Measurements from ENCODE around the gene MYDGF. TPM values are rescaled to one million over a fixed set of nuclear protein-coding genes. Genes with fewer than 3 reads are reported as not detected.

MYDGF gene
- total and polyA plus RNA-seq, 2 of the 13 experiments (the other 11 are each of a cell fraction or from before 2014, with no cell fraction given) = 116 to 198 TPM

DNA sequence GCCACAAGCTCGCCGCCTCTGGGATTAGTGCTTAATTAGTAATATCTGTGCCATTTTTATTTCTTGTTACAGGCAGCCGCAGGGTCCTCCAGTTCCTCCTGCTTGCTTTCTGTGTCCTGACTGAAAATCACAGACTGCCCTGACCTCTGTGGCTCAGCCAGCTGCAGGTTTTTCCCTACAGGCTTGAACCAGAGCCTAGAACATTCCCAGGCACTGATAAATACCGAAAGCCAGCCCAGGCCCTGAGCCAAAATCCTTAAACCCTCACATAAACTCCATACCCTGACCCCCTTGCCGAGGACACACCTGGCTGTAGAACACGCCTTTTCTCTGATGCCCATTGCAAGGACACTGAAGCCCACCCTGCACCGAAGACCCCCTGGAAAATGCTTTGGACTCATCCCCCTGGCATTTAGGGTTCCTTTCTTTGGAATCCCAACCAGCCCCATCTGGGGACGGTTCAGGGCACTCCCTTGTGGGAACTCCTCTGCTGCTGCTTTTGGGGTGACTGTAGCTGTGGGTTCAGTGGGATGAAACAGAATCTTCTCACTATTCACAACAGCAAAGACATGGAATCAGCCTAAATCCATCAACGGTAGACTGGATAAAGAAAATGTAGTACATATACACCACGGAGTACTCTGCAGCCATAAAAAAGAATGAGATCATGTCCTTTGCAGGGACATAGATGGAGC is 38.0 kb upstream of the MYDGF start:
- H3K36me3 ChIP-seq (replicated peaks in 1 of 2; ENCODE audit: control insufficient read depth in 1 of 2, insufficient read depth in 2 of 2, low read length in 2 of 2) = peaks cover 14 to 37% of the 10 kb centered on the region in 2 experiments
- ATAC-seq (no peak), FAIRE-seq (no peak), DNase-seq (ENCODE audit: low spot score) (no peak)
- ChIA-PET CTCF (ENCODE audit: low intra/inter-chr PET ratio, low total read pairs) (no interaction called here), POLR2A (no interaction called here)
- H3K9me3 ChIP-seq (ENCODE audit: low read length) = no peaks in the 10 kb centered on the region
- H3K27me3 ChIP-seq (ENCODE audit: control insufficient read depth in 1 of 2, insufficient read depth in 2 of 2, low read length in 2 of 2) = no peaks in the 10 kb centered on the region
- peaks cover 58% of the 10 kb centered on the region for H3K4me1 ChIP-seq (ENCODE audit: insufficient read depth, low read length)
- 91% methylated on average over 10 of the region's 10 CpGs for WGBS (ENCODE audit: low lambda C conversion rate)
- no peak overlapping the region for H2AFZ ChIP-seq (ENCODE audit: low read length)
- BruUV-seq (replicated peaks) = no TSS peak
- H3K27ac ChIP-seq (ENCODE audit: extremely low read length, insufficient read depth, low read length) = peak overlapping the region; percentile 18
- H3K4me3 ChIP-seq (replicated peaks in 1 of 3; ENCODE audit: insufficient read depth in 1 of 3, low read depth in 2 of 3, low read length in 3 of 3) = no peak overlapping the region
- H4K20me1 ChIP-seq (ENCODE audit: insufficient read depth, low read length) = no peaks in the 10 kb centered on the region
- TF ChIP-seq ZFP41 (CRISPR knock-in tag; IDR thresholded peaks at IDR 0.05; ENCODE audit: borderline replicate concordance) (no peak), ATRX (CRISPR knock-in tag; IDR thresholded peaks at IDR 0.05; ENCODE audit: borderline replicate concordance) (no peak), SIX1 (CRISPR knock-in tag; IDR thresholded peaks at IDR 0.05; ENCODE audit: borderline replicate concordance) (no peak), SPEN (CRISPR knock-in tag; IDR thresholded peaks at IDR 0.05; ENCODE audit: low read depth) (no peak), MTERF4 (CRISPR knock-in tag; IDR thresholded peaks at IDR 0.05) (no peak), HOXA9 (CRISPR knock-in tag; IDR thresholded peaks at IDR 0.05; ENCODE audit: borderline replicate concordance) (no peak), SNAI1 (CRISPR knock-in tag; IDR thresholded peaks at IDR 0.05; ENCODE audit: borderline replicate concordance) (no peak), ZNF234 (CRISPR knock-in tag; conservative IDR thresholded peaks at IDR 0.05) (no peak), RBM39 (IDR thresholded peaks at IDR 0.05; ENCODE audit: low read depth, low read length, poor library complexity, severe bottlenecking) (no peak), GZF1 (CRISPR knock-in tag; IDR thresholded peaks at IDR 0.05) (no peak), MED1 (CRISPR knock-in tag; IDR thresholded peaks at IDR 0.05) (no peak), CREM (IDR thresholded peaks at IDR 0.05) (no peak), CREM (CRISPR knock-in tag; IDR thresholded peaks at IDR 0.05) (no peak), AFF4 (CRISPR knock-in tag; IDR thresholded peaks at IDR 0.05) (no peak), ELF4 (CRISPR knock-in tag; IDR thresholded peaks at IDR 0.05; ENCODE audit: borderline replicate concordance) (no peak)
- TF ChIP-seq, protein P1, sequence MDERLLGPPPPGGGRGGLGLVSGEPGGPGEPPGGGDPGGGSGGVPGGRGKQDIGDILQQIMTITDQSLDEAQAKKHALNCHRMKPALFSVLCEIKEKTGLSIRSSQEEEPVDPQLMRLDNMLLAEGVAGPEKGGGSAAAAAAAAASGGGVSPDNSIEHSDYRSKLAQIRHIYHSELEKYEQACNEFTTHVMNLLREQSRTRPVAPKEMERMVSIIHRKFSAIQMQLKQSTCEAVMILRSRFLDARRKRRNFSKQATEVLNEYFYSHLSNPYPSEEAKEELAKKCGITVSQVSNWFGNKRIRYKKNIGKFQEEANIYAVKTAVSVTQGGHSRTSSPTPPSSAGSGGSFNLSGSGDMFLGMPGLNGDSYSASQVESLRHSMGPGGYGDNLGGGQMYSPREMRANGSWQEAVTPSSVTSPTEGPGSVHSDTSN (CRISPR knock-in tag; IDR thresholded peaks at IDR 0.05) = no peak
- TF ChIP-seq, protein P2, sequence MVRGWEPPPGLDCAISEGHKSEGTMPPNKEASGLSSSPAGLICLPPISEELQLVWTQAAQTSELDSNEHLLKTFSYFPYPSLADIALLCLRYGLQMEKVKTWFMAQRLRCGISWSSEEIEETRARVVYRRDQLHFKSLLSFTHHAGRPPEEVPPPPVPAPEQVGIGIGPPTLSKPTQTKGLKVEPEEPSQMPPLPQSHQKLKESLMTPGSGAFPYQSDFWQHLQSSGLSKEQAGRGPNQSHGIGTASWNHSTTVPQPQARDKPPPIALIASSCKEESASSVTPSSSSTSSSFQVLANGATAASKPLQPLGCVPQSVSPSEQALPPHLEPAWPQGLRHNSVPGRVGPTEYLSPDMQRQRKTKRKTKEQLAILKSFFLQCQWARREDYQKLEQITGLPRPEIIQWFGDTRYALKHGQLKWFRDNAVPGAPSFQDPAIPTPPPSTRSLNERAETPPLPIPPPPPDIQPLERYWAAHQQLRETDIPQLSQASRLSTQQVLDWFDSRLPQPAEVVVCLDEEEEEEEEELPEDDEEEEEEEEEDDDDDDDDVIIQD (CRISPR knock-in tag; IDR thresholded peaks at IDR 0.05; ENCODE audit: low read depth) = no peak
- no peak overlapping the region for H3K9ac ChIP-seq (ENCODE audit: insufficient read depth, low read depth, low read length)
- in situ Hi-C loops (cut with HindIII; ENCODE audit: extremely low pct_ligation_motif_present, low pct_unique_long_range_greater_than_20kb) (no loop called here), intact Hi-C loops (cut with micrococcal nuclease; ENCODE audit: unreplicated experiment) (no loop called here)
- H3K4me2 ChIP-seq (ENCODE audit: low read depth, low read length) = no peak overlapping the region
- H3K79me2 ChIP-seq (ENCODE audit: insufficient read depth, low read length) = no peaks in the 10 kb centered on the region

Data from HepG2 (cell line).